ENCODE data around the gene DISC1. TPM values are rescaled to one million over a fixed set of nuclear protein-coding genes. Genes with fewer than 3 reads are reported as not detected.
A peak's percentile ranks its signal among the peaks of the same experiment; 100 is the strongest.

DISC1 gene
- total and polyA plus RNA-seq, 7 experiments from 2014 or later: 7.8 to 33.8 (median 17.1) TPM

- Histone ChIP-seq H3K27me3 (ENCODE audit: control insufficient read depth in 2 of 2, insufficient read depth in 2 of 2, low read length in 2 of 2) (no peaks in the 10 kb centered on the region), H3K9me3 (ENCODE audit: control insufficient read depth in 2 of 3, low read length in 3 of 3) (no peaks in the 10 kb centered on the region), H3K36me3 (ENCODE audit: control insufficient read depth in 2 of 3, insufficient read depth in 3 of 3, low read length in 3 of 3) (no peaks in the 10 kb centered on the region), H3K4me1 (ENCODE audit: control insufficient read depth in 2 of 2, insufficient read depth in 2 of 2, low read length in 2 of 2) (no peaks in the 10 kb centered on the region), H3K4me3 (ENCODE audit: low read length) (no peak overlapping the region), H3K27ac (ENCODE audit: low read depth, low read length) (no peak overlapping the region)
- Mint-ChIP-seq H3K36me3 (peaks cover 0 to 23% (median 3%) of the 10 kb centered on the region in 5 donors), H3K4me3 (no peak overlapping the region), H3K27ac (no peak overlapping the region), H3K27me3 (no peaks in the 10 kb centered on the region), H3K9me3 (no peaks in the 10 kb centered on the region), H3K4me1 (peaks cover 0 to 13% (median 1%) of the 10 kb centered on the region in 7 donors)
- POLR2A ChIA-PET: no interaction called here
- CTCF ChIA-PET: no interaction called here
- intact Hi-C loops (cut with micrococcal nuclease): no loop called here
- DNase-seq: no peak
- no peak for ATAC-seq
Measured at GRCh38 chr1:231850786-231851185, 224.2 kb downstream of the DISC1 start.

- Mint-ChIP-seq H3K4me1 (peaks cover 0 to 15% (median 10%) of the 10 kb centered on the region in 7 donors), H3K27me3 (no peaks in the 10 kb centered on the region), H3K27ac (no peak overlapping the region), H3K4me3 (no peak overlapping the region), H3K36me3 (peaks cover 0 to 30% (median 0%) of the 10 kb centered on the region in 5 donors), H3K9me3 (no peaks in the 10 kb centered on the region)
- Histone ChIP-seq H3K9me3 (ENCODE audit: control insufficient read depth in 2 of 3, low read length in 3 of 3) (no peaks in the 10 kb centered on the region), H3K36me3 (ENCODE audit: control insufficient read depth in 2 of 3, insufficient read depth in 3 of 3, low read length in 3 of 3) (no peaks in the 10 kb centered on the region), H3K27me3 (ENCODE audit: control insufficient read depth in 2 of 2, insufficient read depth in 2 of 2, low read length in 2 of 2) (no peaks in the 10 kb centered on the region), H3K4me1 (ENCODE audit: control insufficient read depth in 2 of 2, insufficient read depth in 2 of 2, low read length in 2 of 2) (no peaks in the 10 kb centered on the region), H3K27ac (ENCODE audit: low read depth, low read length) (no peak overlapping the region), H3K4me3 (ENCODE audit: low read length) (no peak overlapping the region)
- ChIA-PET POLR2A (no interaction called here), CTCF (no interaction called here)
- no peak for ATAC-seq
- DNase-seq: no peak
- intact Hi-C loops (cut with micrococcal nuclease): no loop called here
Measured at GRCh38 chr1:231853588-231854207, 227.1 kb downstream of the DISC1 start.

- Mint-ChIP-seq H3K27me3 (peaks cover 0 to 4% (median 0%) of the 10 kb centered on the region in 5 donors), H3K9me3 (no peaks in the 10 kb centered on the region), H3K36me3 (peaks cover 0 to 28% (median 0%) of the 10 kb centered on the region in 5 donors), H3K27ac (no peak overlapping the region), H3K4me1 (peaks cover 0 to 27% (median 20%) of the 10 kb centered on the region in 7 donors), H3K4me3 (no peak overlapping the region)
- no peak for DNase-seq
- ATAC-seq: no peak
- H3K27ac ChIP-seq (ENCODE audit: low read depth, low read length): no peak overlapping the region
- no peaks in the 10 kb centered on the region for H3K9me3 ChIP-seq (ENCODE audit: control insufficient read depth in 2 of 3, low read length in 3 of 3)
- H3K36me3 ChIP-seq (ENCODE audit: control insufficient read depth in 2 of 3, insufficient read depth in 3 of 3, low read length in 3 of 3): no peaks in the 10 kb centered on the region
- CTCF ChIA-PET: interaction anchor here (1.2 kb wide), 2 partner anchors 11 to 76 kb away, joined by 3 read pairs; no protein-coding TSS in a partner anchor
- no peaks in the 10 kb centered on the region for H3K4me1 ChIP-seq (ENCODE audit: control insufficient read depth in 2 of 2, insufficient read depth in 2 of 2, low read length in 2 of 2)
- no peak overlapping the region for H3K4me3 ChIP-seq (ENCODE audit: low read length)
- no peaks in the 10 kb centered on the region for H3K27me3 ChIP-seq (ENCODE audit: control insufficient read depth in 2 of 2, insufficient read depth in 2 of 2, low read length in 2 of 2)
- intact Hi-C loops (cut with micrococcal nuclease): no loop called here
- POLR2A ChIA-PET: no interaction called here
Measured at GRCh38 chr1:231855361-231855760, 228.8 kb downstream of the DISC1 start.

GRCh38 chr1:231855926-231856325 lies 229.3 kb downstream of the DISC1 start:
- Mint-ChIP-seq H3K27ac (peak overlapping the region in 1 of 9 donors; percentile 56), H3K4me3 (no peak overlapping the region), H3K36me3 (peaks cover 0 to 23% (median 0%) of the 10 kb centered on the region in 5 donors), H3K4me1 (peaks cover 0 to 32% (median 25%) of the 10 kb centered on the region in 7 donors), H3K27me3 (peaks cover 0 to 4% (median 0%) of the 10 kb centered on the region in 5 donors), H3K9me3 (no peaks in the 10 kb centered on the region)
- Histone ChIP-seq H3K4me3 (ENCODE audit: low read length) (no peak overlapping the region), H3K9me3 (ENCODE audit: control insufficient read depth in 2 of 3, low read length in 3 of 3) (no peaks in the 10 kb centered on the region), H3K27me3 (ENCODE audit: control insufficient read depth in 2 of 2, insufficient read depth in 2 of 2, low read length in 2 of 2) (no peaks in the 10 kb centered on the region), H3K36me3 (ENCODE audit: control insufficient read depth in 2 of 3, insufficient read depth in 3 of 3, low read length in 3 of 3) (no peaks in the 10 kb centered on the region), H3K4me1 (ENCODE audit: control insufficient read depth in 2 of 2, insufficient read depth in 2 of 2, low read length in 2 of 2) (no peaks in the 10 kb centered on the region), H3K27ac (ENCODE audit: low read depth, low read length) (no peak overlapping the region)
- DNase-seq (no peak), ATAC-seq (no peak)
- POLR2A ChIA-PET: no interaction called here
- intact Hi-C loops (cut with micrococcal nuclease): no loop called here
- CTCF ChIA-PET: interaction anchor here (1.2 kb wide), 2 partner anchors 10 to 75 kb away, joined by 3 read pairs; no protein-coding TSS in a partner anchor

- no peak overlapping the region for H3K27ac ChIP-seq (ENCODE audit: low read depth, low read length)
- H3K36me3 ChIP-seq (ENCODE audit: control insufficient read depth in 2 of 3, insufficient read depth in 3 of 3, low read length in 3 of 3): no peaks in the 10 kb centered on the region
- Mint-ChIP-seq H3K27ac (peak overlapping the region in 1 of 9 donors; percentile 56), H3K27me3 (peaks cover 0 to 4% (median 0%) of the 10 kb centered on the region in 5 donors), H3K36me3 (peaks cover 0 to 21% (median 0%) of the 10 kb centered on the region in 5 donors), H3K4me1 (peaks cover 0 to 34% (median 27%) of the 10 kb centered on the region in 7 donors), H3K4me3 (no peak overlapping the region), H3K9me3 (no peaks in the 10 kb centered on the region)
- no peaks in the 10 kb centered on the region for H3K4me1 ChIP-seq (ENCODE audit: control insufficient read depth in 2 of 2, insufficient read depth in 2 of 2, low read length in 2 of 2)
- H3K27me3 ChIP-seq (ENCODE audit: control insufficient read depth in 2 of 2, insufficient read depth in 2 of 2, low read length in 2 of 2): no peaks in the 10 kb centered on the region
- intact Hi-C loops (cut with micrococcal nuclease): no loop called here
- ATAC-seq (no peak), DNase-seq (no peak)
- POLR2A ChIA-PET: interaction anchor here (0.7 kb wide), 1 partner anchor 325 kb away, joined by 3 read pairs; no protein-coding TSS in a partner anchor
- H3K4me3 ChIP-seq (ENCODE audit: low read length): no peak overlapping the region
- CTCF ChIA-PET: interaction anchor here (1.2 kb wide), 2 partner anchors 10 to 75 kb away, joined by 3 read pairs; no protein-coding TSS in a partner anchor
- no peaks in the 10 kb centered on the region for H3K9me3 ChIP-seq (ENCODE audit: control insufficient read depth in 2 of 3, low read length in 3 of 3)
Measured at GRCh38 chr1:231856426-231856825, 229.8 kb downstream of the DISC1 start.

GRCh38 chr1:231856894-231857293 lies 230.3 kb downstream of the DISC1 start:
- ATAC-seq (no peak), DNase-seq (no peak)
- no peaks in the 10 kb centered on the region for H3K36me3 ChIP-seq (ENCODE audit: control insufficient read depth in 2 of 3, insufficient read depth in 3 of 3, low read length in 3 of 3)
- intact Hi-C loops (cut with micrococcal nuclease): no loop called here
- Mint-ChIP-seq H3K36me3 (peaks cover 0 to 17% (median 0%) of the 10 kb centered on the region in 5 donors), H3K4me1 (peaks cover 0 to 35% (median 30%) of the 10 kb centered on the region in 7 donors), H3K9me3 (no peaks in the 10 kb centered on the region), H3K27me3 (peaks cover 0 to 4% (median 0%) of the 10 kb centered on the region in 5 donors), H3K4me3 (no peak overlapping the region), H3K27ac (peak overlapping the region in 1 of 9 donors; percentile 21)
- ChIA-PET POLR2A (interaction anchor here (0.7 kb wide), 1 partner anchor 325 kb away, joined by 3 read pairs; no protein-coding TSS in a partner anchor), CTCF (interaction anchor here (1.5 kb wide), 1 partner anchor 11 kb away, joined by 6 read pairs; no protein-coding TSS in a partner anchor)
- H3K4me1 ChIP-seq (ENCODE audit: control insufficient read depth in 2 of 2, insufficient read depth in 2 of 2, low read length in 2 of 2): no peaks in the 10 kb centered on the region
- no peak overlapping the region for H3K27ac ChIP-seq (ENCODE audit: low read depth, low read length)
- H3K9me3 ChIP-seq (ENCODE audit: control insufficient read depth in 2 of 3, low read length in 3 of 3): no peaks in the 10 kb centered on the region
- H3K27me3 ChIP-seq (ENCODE audit: control insufficient read depth in 2 of 2, insufficient read depth in 2 of 2, low read length in 2 of 2): no peaks in the 10 kb centered on the region
- H3K4me3 ChIP-seq (ENCODE audit: low read length): no peak overlapping the region
